Keratinocyte (primary cell): ENCODE measurements around the gene TMCO4. TPM values are rescaled to one million over a fixed set of nuclear protein-coding genes. Genes with fewer than 3 reads are reported as not detected.

ENCODE experiments used
- DNase-seq: peaks from one replicate; pipeline ENCODE4 v3.0.0-alpha.2; 2011; ENCODE audit warnings: low read depth, missing footprints, low spot score
- FAIRE-seq: peaks from 2 replicates; lab custom pipeline; 2011; peaks lifted over from hg19 to GRCh38; lab: Jason Lieb, UNC
- H2AFZ ChIP-seq: 2 replicates; pipeline ENCODE4 v1.6.0; 2012; ENCODE audit warnings: low read length, control low read depth, inconsistent platforms; ENCODE audit not compliant: control insufficient read depth
- H3K27ac ChIP-seq: 2 replicates; pipeline ENCODE4 v1.5.1; 2011; ENCODE audit warnings: low read length; ENCODE audit not compliant: control insufficient read depth, insufficient read depth
- H3K27me3 ChIP-seq: 3 replicates; pipeline ENCODE4 v1.6.0; 2011; ENCODE audit warnings: low read length; ENCODE audit not compliant: control insufficient read depth, insufficient read depth; ENCODE audit errors: extremely low read depth
- H3K36me3 ChIP-seq, 2 experiments: 2 replicates in 1 of 2; 3 replicates in 1 of 2; pipeline ENCODE4 v1.5.1; 2011; ENCODE audit warnings: low read length in 2 of 2, mild to moderate bottlenecking in 1 of 2; ENCODE audit not compliant: control insufficient read depth in 2 of 2, insufficient read depth in 2 of 2; ENCODE audit errors: extremely low read depth in 1 of 2
- H3K4me1 ChIP-seq: 3 replicates; pipeline ENCODE4 v1.5.1; 2011; ENCODE audit warnings: low read length; ENCODE audit not compliant: control insufficient read depth, insufficient read depth; ENCODE audit errors: extremely low read depth
- H3K4me2 ChIP-seq: 3 replicates; pipeline ENCODE4 v1.6.0; 2011; ENCODE audit warnings: low read depth, low read length; ENCODE audit not compliant: control insufficient read depth, insufficient read depth; ENCODE audit errors: extremely low read depth
- H3K4me3 ChIP-seq, 3 experiments: fragments of 200-600 bp in 1 of 3; sonication (generic) in 1 of 3; 2 replicates in 2 of 3; 3 replicates in 1 of 3; pipeline ENCODE4 v1.5.1; 2011 to 2016; ENCODE audit warnings: low read length in 3 of 3, mild to moderate bottlenecking in 3 of 3, control low read depth in 2 of 3, inconsistent platforms in 1 of 3, low read depth in 1 of 3, mixed read lengths in 1 of 3, mixed run types in 1 of 3, moderate library complexity in 1 of 3; ENCODE audit not compliant: control insufficient read depth in 2 of 3, insufficient read depth in 2 of 3; ENCODE audit errors: extremely low read depth in 1 of 3
- H3K79me2 ChIP-seq: 2 replicates; pipeline ENCODE4 v1.6.0; 2012; ENCODE audit warnings: low read length; ENCODE audit not compliant: control insufficient read depth, insufficient read depth
- H3K9ac ChIP-seq: 3 replicates; pipeline ENCODE4 v1.6.0; 2011; ENCODE audit warnings: low read length; ENCODE audit not compliant: control insufficient read depth, insufficient read depth; ENCODE audit errors: extremely low read depth
- H3K9me1 ChIP-seq: 3 replicates; pipeline ENCODE4 v1.6.0; 2011; ENCODE audit warnings: low read length; ENCODE audit not compliant: control insufficient read depth, insufficient read depth; ENCODE audit errors: extremely low read depth
- H3K9me3 ChIP-seq: 2 replicates; pipeline ENCODE4 v1.5.1; 2012; ENCODE audit warnings: low read depth, low read length; ENCODE audit not compliant: control insufficient read depth
- H4K20me1 ChIP-seq: 3 replicates; pipeline ENCODE4 v1.6.0; 2011; ENCODE audit warnings: low read length; ENCODE audit not compliant: control insufficient read depth, insufficient read depth; ENCODE audit errors: extremely low read depth
- CTCF ChIP-seq, 3 experiments: IDR thresholded peaks in 1 of 3; conservative IDR thresholded peaks in 1 of 3; optimal IDR thresholded peaks in 1 of 3; 2 replicates in 2 of 3; 3 replicates in 1 of 3; pipeline versions ENCODE3 to v1.5.1; 2011; ENCODE audit warnings: low read length in 3 of 3, mild to moderate bottlenecking in 3 of 3, moderate library complexity in 2 of 3, control low read depth in 1 of 3, inconsistent platforms in 1 of 3; ENCODE audit not compliant: insufficient read depth in 2 of 3; ENCODE audit errors: extremely low read depth in 1 of 3
- EZH2 ChIP-seq: IDR thresholded peaks from one replicate; pipeline ENCODE4 v1.6.1; 2012; ENCODE audit warnings: inconsistent platforms, mild to moderate bottlenecking, low read length, moderate library complexity
- dilution Hi-C: fragments of 300-500 bp; cut with MboI; formaldehyde crosslinking; loops from one replicate; pipeline ENCODE4 v1.7.0; 2020; ENCODE audit warnings: low sequenced_read_pairs; ENCODE audit not compliant: extremely low pct_ligation_motif_present
- polyA plus RNA-seq, 5 experiments: library from polyadenylated mRNA; depleted of rRNA in 3 of 5; stranded (reverse) in 3 of 5; stranded (forward) in 1 of 5; unstranded in 1 of 5; fragments of >200 nt; gene quantifications; 1 replicate in 1 of 5; 2 replicates in 3 of 5; 3 replicates in 1 of 5; pipeline versions ENCODE4 v1.2.1 to v1.2.3, GENCODE V29; 2011 to 2012; ENCODE audit warnings: missing spikeins in 2 of 5, low read depth in 1 of 5, low replicate concordance in 1 of 5

TMCO4 gene
- polyA plus RNA-seq, 1 donor (not counting 4 experiments of a cell fraction or from before 2014, with no cell fraction given): 1.2 TPM

- no peaks in the 10 kb centered on the region for H3K9me1 ChIP-seq
- H3K9me3 ChIP-seq: no peaks in the 10 kb centered on the region
- H3K4me1 ChIP-seq: no peaks in the 10 kb centered on the region
- TF ChIP-seq CTCF (optimal IDR thresholded peaks at IDR 0.05 in 1 of 3, IDR thresholded peaks at IDR 0.05 in 1 of 3, conservative IDR thresholded peaks at IDR 0.05 in 1 of 3; ENCODE audit: extremely low read depth in 1 of 3, insufficient read depth in 2 of 3, low read length in 3 of 3): no peak
- no peak for TF ChIP-seq EZH2
- H3K27ac ChIP-seq: no peak overlapping the region
- FAIRE-seq (no peak), DNase-seq (no peak)
- no peaks in the 10 kb centered on the region for H3K79me2 ChIP-seq
- H4K20me1 ChIP-seq: no peaks in the 10 kb centered on the region
- no peak overlapping the region for H3K4me2 ChIP-seq
- H3K9ac ChIP-seq: no peak overlapping the region
- no peak overlapping the region for H2AFZ ChIP-seq
- H3K4me3 ChIP-seq: no peak overlapping the region
- H3K36me3 ChIP-seq: no peaks in the 10 kb centered on the region
- H3K27me3 ChIP-seq: no peaks in the 10 kb centered on the region
- dilution Hi-C loops: no loop called here
Observed at GRCh38 chr1:19720174-19720573, 79.5 kb downstream of the TMCO4 start.

GRCh38 chr1:19717467-19717866 lies 82.2 kb downstream of the TMCO4 start:
- Histone ChIP-seq H3K4me1 (no peaks in the 10 kb centered on the region), H3K4me3 (no peak overlapping the region), H3K9me3 (no peaks in the 10 kb centered on the region), H3K36me3 (no peaks in the 10 kb centered on the region), H3K9ac (no peak overlapping the region), H3K27ac (no peak overlapping the region), H2AFZ (no peak overlapping the region), H3K4me2 (no peak overlapping the region), H3K27me3 (no peaks in the 10 kb centered on the region), H3K79me2 (no peaks in the 10 kb centered on the region), H3K9me1 (no peaks in the 10 kb centered on the region), H4K20me1 (no peaks in the 10 kb centered on the region)
- TF ChIP-seq CTCF (optimal IDR thresholded peaks at IDR 0.05 in 1 of 3, IDR thresholded peaks at IDR 0.05 in 1 of 3, conservative IDR thresholded peaks at IDR 0.05 in 1 of 3; ENCODE audit: extremely low read depth in 1 of 3, insufficient read depth in 2 of 3, low read length in 3 of 3): no peak
- dilution Hi-C loops: no loop called here
- DNase-seq (no peak), FAIRE-seq (no peak)
